GM23338 (cell line): Measurements from ENCODE around the gene SLC38A8. TPM values are rescaled to one million over a fixed set of nuclear protein-coding genes. Genes with fewer than 3 reads are reported as not detected.

Experiments
- ATAC-seq: fragments of 200-7000 bp; cut with Tn5 transposase; 3 replicates; pipeline ENCODE4 v1.9.1; 2020
- DNase-seq: peaks from one replicate; pipeline ENCODE4 v3.0.0-alpha.2; 2015; ENCODE audit warnings: low spot score
- H2AFZ ChIP-seq: fragments of 200-600 bp; sonication (generic); 2 replicates; pipeline ENCODE4 v1.8.0; 2016; ENCODE audit warnings: antibody characterized with exemption, mild to moderate bottlenecking, moderate library complexity
- H3F3A ChIP-seq: fragments of 200-600 bp; sonication (generic); replicated peaks from 2 replicates; pipeline ENCODE4 v1.8.0; 2017; ENCODE audit warnings: antibody characterized with exemption, mixed run types, low read depth
- H3K27ac ChIP-seq: fragments of 200-600 bp; sonication (generic); 2 replicates; pipeline ENCODE4 v1.6.1; 2016; ENCODE audit warnings: low read depth
- H3K27me3 ChIP-seq: fragments of 200-600 bp; sonication (generic); 2 replicates; pipeline ENCODE4 v1.8.0; 2016; ENCODE audit warnings: mild to moderate bottlenecking, mixed run types, moderate library complexity; ENCODE audit not compliant: insufficient read depth
- H3K36me3 ChIP-seq: fragments of 200-600 bp; sonication (generic); 2 replicates; pipeline ENCODE4 v1.8.0; 2016; ENCODE audit warnings: mild to moderate bottlenecking; ENCODE audit not compliant: insufficient read depth
- H3K4me1 ChIP-seq: fragments of 200-600 bp; sonication (generic); 2 replicates; pipeline ENCODE4 v1.8.0; 2016; ENCODE audit warnings: mild to moderate bottlenecking, moderate library complexity; ENCODE audit not compliant: insufficient read depth
- H3K4me2 ChIP-seq: fragments of 200-600 bp; sonication (generic); 2 replicates; pipeline ENCODE4 v1.7.1; 2017; ENCODE audit warnings: mixed run types
- H3K4me3 ChIP-seq: fragments of 200-600 bp; sonication (generic); 2 replicates; pipeline ENCODE4 v1.6.1; 2016; ENCODE audit warnings: mixed run types
- H3K79me2 ChIP-seq: fragments of 200-600 bp; sonication (generic); replicated peaks from 2 replicates; pipeline ENCODE4 v1.8.0; 2017; ENCODE audit warnings: mild to moderate bottlenecking; ENCODE audit not compliant: insufficient read depth
- H3K9me2 ChIP-seq: fragments of 200-600 bp; sonication (generic); 2 replicates; pipeline ENCODE4 v1.8.0; 2017; ENCODE audit not compliant: insufficient read depth
- H4K20me1 ChIP-seq: fragments of 200-600 bp; sonication (generic); replicated peaks from 2 replicates; pipeline ENCODE4 v1.8.0; 2017; ENCODE audit warnings: mild to moderate bottlenecking; ENCODE audit not compliant: insufficient read depth
- H3K27ac Mint-ChIP-seq: 2 replicates; pipeline ENCODE4 v1.8.0; 2020; ENCODE audit warnings: inconsistent platforms, mild to moderate bottlenecking, moderate library complexity, mixed read lengths
- H3K27me3 Mint-ChIP-seq: 3 replicates; pipeline ENCODE4 v1.8.0; 2022; ENCODE audit warnings: low read depth, mild to moderate bottlenecking, moderate library complexity, mixed read lengths, inconsistent platforms; ENCODE audit not compliant: insufficient read depth, poor library complexity
- H3K36me3 Mint-ChIP-seq: 3 replicates; pipeline ENCODE4 v1.8.0; 2021; ENCODE audit warnings: low read depth, mild to moderate bottlenecking, inconsistent platforms, moderate library complexity, mixed read lengths
- H3K4me1 Mint-ChIP-seq: 3 replicates; pipeline ENCODE4 v1.8.0; 2020; ENCODE audit warnings: mild to moderate bottlenecking, inconsistent platforms, mixed read lengths
- H3K4me3 Mint-ChIP-seq: 3 replicates; pipeline ENCODE4 v1.8.0; 2021; ENCODE audit warnings: moderate library complexity, mild to moderate bottlenecking, inconsistent platforms, mixed read lengths
- H3K9me3 Mint-ChIP-seq: 3 replicates; pipeline ENCODE4 v1.8.0; 2020; ENCODE audit warnings: moderate library complexity, mild to moderate bottlenecking, inconsistent platforms, mixed read lengths
- CREB1 ChIP-seq: fragments of 250-450 bp; sonication (Bioruptor Pico); IDR thresholded peaks from 2 replicates; pipeline ENCODE4 v1.5.0; 2020; ENCODE audit warnings: low read depth, mild to moderate bottlenecking, moderate library complexity
- CTCF ChIP-seq, 2 experiments: fragments of 200-600 bp in 1 of 2; sonication (generic) in 1 of 2; conservative IDR thresholded peaks; 2 replicates each; pipeline versions ENCODE4 v1.5.1 to v1.6.1; 2016 to 2017; ENCODE audit warnings: antibody characterized with exemption in 2 of 2, low read depth in 2 of 2, mild to moderate bottlenecking in 2 of 2, moderate library complexity in 1 of 2
- ETS1 ChIP-seq: IDR thresholded peaks from 2 replicates; pipeline ENCODE4 v1.6.1; 2016; ENCODE audit warnings: antibody characterized with exemption
- EZH2 ChIP-seq: fragments of 200-600 bp; sonication (generic); IDR thresholded peaks from one replicate; pipeline ENCODE4 v1.8.0; 2017; ENCODE audit warnings: antibody characterized with exemption, mild to moderate bottlenecking, low read depth; ENCODE audit not compliant: unreplicated experiment
- EZH2phosphoT487 ChIP-seq: fragments of 200-600 bp; sonication (generic); IDR thresholded peaks from one replicate; pipeline ENCODE4 v1.8.1; 2018; ENCODE audit warnings: antibody characterized with exemption; ENCODE audit not compliant: unreplicated experiment
- JUNB ChIP-seq: IDR thresholded peaks from one replicate; pipeline ENCODE4 v1.6.1; 2016; ENCODE audit warnings: antibody characterized with exemption; ENCODE audit not compliant: unreplicated experiment
- NANOG ChIP-seq: IDR thresholded peaks from 2 replicates; pipeline ENCODE4 v1.6.1; 2016; ENCODE audit warnings: antibody characterized with exemption, borderline replicate concordance
- POLR2AphosphoS5 ChIP-seq: IDR thresholded peaks from 2 replicates; pipeline ENCODE4 v1.6.1; 2016; ENCODE audit warnings: antibody characterized with exemption, low read depth
- REST ChIP-seq: IDR thresholded peaks from one replicate; pipeline ENCODE4 v1.6.1; 2018; ENCODE audit warnings: antibody characterized with exemption; ENCODE audit not compliant: unreplicated experiment
- STAT1 ChIP-seq: IDR thresholded peaks from one replicate; pipeline ENCODE4 v1.6.1; 2016; ENCODE audit warnings: antibody characterized with exemption; ENCODE audit not compliant: unreplicated experiment
- ZNF114 ChIP-seq: fragments of 250-450 bp; sonication (Bioruptor Pico); IDR thresholded peaks from 2 replicates; pipeline ENCODE4 v1.5.0; 2020; ENCODE audit warnings: mild to moderate bottlenecking, moderate library complexity
- ZNF331 ChIP-seq: fragments of 250-450 bp; sonication (Bioruptor Pico); IDR thresholded peaks from 2 replicates; pipeline ENCODE4 v1.5.0; 2020; ENCODE audit warnings: low read depth, mild to moderate bottlenecking, moderate library complexity
- ZNF462 ChIP-seq: fragments of 250-450 bp; sonication (Bioruptor Pico); IDR thresholded peaks from 2 replicates; pipeline ENCODE4 v1.5.0; 2020; ENCODE audit warnings: mild to moderate bottlenecking, moderate library complexity
- polyA plus RNA-seq: library from polyadenylated mRNA; unstranded; fragments of >200 nt; fragmentation: Nextera tagmentation; extraction: Ambion mirVana; gene quantifications from 2 replicates; pipeline ENCODE4 v1.2.1, GENCODE V29; 2016
- total RNA-seq: library from RNA; depleted of rRNA; stranded (reverse); fragments of >200 nt; shearing (Covaris generic); gene quantifications from 2 replicates; pipeline ENCODE4 v1.2.3, GENCODE V29; 2014

The SLC38A8 gene
- total and polyA plus RNA-seq, 2 experiments from 2014 or later: not detected

GRCh38 chr16:83978401-83978904 lies 64.1 kb downstream of the SLC38A8 start:
- Histone ChIP-seq H3K4me1 (no peaks in the 10 kb centered on the region), H3K36me3 (no peaks in the 10 kb centered on the region), H4K20me1 (no peaks in the 10 kb centered on the region), H3K9me2 (no peaks in the 10 kb centered on the region), H3F3A (no peaks in the 10 kb centered on the region), H3K79me2 (no peaks in the 10 kb centered on the region), H3K27me3 (no peaks in the 10 kb centered on the region), H3K4me2 (no peak overlapping the region), H2AFZ (no peak overlapping the region), H3K27ac (no peak overlapping the region), H3K4me3 (no peak overlapping the region)
- Mint-ChIP-seq H3K4me1 (no peaks in the 10 kb centered on the region; the same call in 2 of the 3 replicates), H3K27me3 (peaks cover 7% of the 10 kb centered on the region), H3K36me3 (peaks cover 28% of the 10 kb centered on the region), H3K9me3 (peaks cover 24% of the 10 kb centered on the region), H3K4me3 (no peak overlapping the region), H3K27ac (no peak overlapping the region)
- ATAC-seq: no peak
- no peak for DNase-seq
- TF ChIP-seq NANOG (no peak), ZNF462 (CRISPR knock-in tag) (no peak), REST (no peak), CREB1 (CRISPR knock-in tag) (no peak), ZNF114 (CRISPR knock-in tag) (no peak), EZH2 (no peak), CTCF (conservative IDR thresholded peaks at IDR 0.05; ENCODE audit: low read depth in 2 of 2) (no peak), ETS1 (no peak), STAT1 (no peak), EZH2phosphoT487 (no peak), JUNB (no peak), ZNF331 (CRISPR knock-in tag) (no peak), POLR2AphosphoS5 (no peak)
